Fibroblast of skin of abdomen (primary cell): ENCODE data around the gene DYRK4. TPM values are rescaled to one million over a fixed set of nuclear protein-coding genes. Genes with fewer than 3 reads are reported as not detected.
A peak's percentile ranks its signal among the peaks of the same experiment; 100 is the strongest.
"Not testable (repeated sequence)": the region's sequence is repeated elsewhere in the genome, so short reads cannot be mapped to it uniquely, and the experiment has no call there.

Source experiments
- DNase-seq: peaks from one replicate; pipeline ENCODE4 v3.0.0-alpha.2; 2013
- polyA plus RNA-seq, 2 experiments: library from polyadenylated mRNA; unstranded; fragments of 120-200 nt; gene quantifications; one replicate each; pipeline ENCODE4 v1.2.1, GENCODE V29; 2013; ENCODE audit not compliant: insufficient read length in 2 of 2

DYRK4 gene
- 52.0 TPM for polyA plus RNA-seq (2013, experiment 1 of 2; ENCODE audit: insufficient read length)
- 51.2 TPM for polyA plus RNA-seq (2013, experiment 2 of 2; ENCODE audit: insufficient read length)

DNA sequence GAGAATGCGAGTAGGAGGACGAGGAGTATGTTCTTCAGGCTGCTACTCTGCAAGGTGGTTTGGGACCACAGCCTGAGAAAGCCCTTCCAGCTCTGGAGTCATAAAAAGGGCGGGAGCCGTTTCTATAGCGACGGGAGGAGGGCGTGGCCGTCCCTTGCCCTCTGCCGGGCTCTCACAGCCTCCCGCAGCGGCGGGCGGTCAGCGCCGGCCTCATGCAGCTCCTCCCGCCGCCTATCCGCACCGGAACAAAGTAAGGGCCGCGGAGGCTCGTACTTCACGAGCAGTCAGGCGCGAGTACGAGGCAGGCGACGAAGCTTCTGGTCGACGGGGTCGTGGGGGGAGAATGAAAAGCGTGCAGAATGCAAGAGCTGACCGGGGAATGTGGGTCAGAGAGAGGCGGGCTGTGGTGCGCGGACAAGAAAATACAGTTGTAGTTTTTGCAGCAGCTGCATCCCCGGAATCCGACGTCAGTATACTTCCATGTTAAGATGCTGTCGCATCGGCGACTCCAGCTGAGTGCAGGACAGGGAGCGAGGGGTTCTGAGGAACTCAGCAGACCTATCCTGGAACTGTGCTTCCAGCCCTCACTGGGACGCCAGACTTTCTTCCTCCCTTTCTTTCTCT is at the start of gene DYRK4:
Gene DYRK4, plus strand, starts transcription at position 175 of the 624 bp plus-strand sequence. Its CDS starts 38 bp downstream, at position 213.
- DNase-seq = peak; percentile 66

DNA sequence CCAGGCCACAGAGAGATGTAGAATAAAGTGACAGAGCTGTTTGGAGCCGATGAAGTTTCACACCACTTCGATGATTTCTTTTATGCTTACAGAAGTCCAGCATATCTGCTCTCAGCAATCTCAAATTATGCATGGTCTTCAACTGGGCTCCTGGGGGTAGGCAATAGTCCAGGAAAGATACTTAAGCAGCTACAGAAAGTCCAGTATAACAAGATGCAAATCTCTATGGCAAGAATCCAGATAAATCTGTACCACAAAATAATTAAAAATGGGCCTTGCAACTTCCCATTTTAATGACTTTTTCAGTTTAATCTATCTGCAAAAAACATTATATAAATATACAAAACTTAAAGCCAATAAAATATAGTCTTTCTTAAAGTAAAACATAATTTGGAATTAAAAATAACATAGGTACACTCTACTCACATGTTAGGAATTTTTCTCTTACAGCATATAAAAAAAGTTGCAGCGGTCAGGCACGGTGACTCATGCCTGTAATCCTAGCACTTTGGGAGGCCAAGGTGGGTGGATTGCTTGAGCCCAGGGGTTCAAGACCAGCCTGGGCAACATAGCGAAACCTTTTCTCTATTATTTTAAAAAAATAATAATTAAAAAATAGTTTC is 43.8 kb upstream of the DYRK4 start:
- peak; percentile 68 for DNase-seq

GRCh38 chr12:4523443-4523842 is 38.6 kb upstream of the DYRK4 start:
- not testable (repeated sequence) for DNase-seq

GRCh38 chr12:4526923-4527546 is 35.0 kb upstream of the DYRK4 start:
- DNase-seq = no peak

- DNase-seq = no peak
Observed at GRCh38 chr12:4530160-4530559, 31.8 kb upstream of the DYRK4 start.

- no peak for DNase-seq
Observed at GRCh38 chr12:4530982-4531586, 30.9 kb upstream of the DYRK4 start.

DNA sequence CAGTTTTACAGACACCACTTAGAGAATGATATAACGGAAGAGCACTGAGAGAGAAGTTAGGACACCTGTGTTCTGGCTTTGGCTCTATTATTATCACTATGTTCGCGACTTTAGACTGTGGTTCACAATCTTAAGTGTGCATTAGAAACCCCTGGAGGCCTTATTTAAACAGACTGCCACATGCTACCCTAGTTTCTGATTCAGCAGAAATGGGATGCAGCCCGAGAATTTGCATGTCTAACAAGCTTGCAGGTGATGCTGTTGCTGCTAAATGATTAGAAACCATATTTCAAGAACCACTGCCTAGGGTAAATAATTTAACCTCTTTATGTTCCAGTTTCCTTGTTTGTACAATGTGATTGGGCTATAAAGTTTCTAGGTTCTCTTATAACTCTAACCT is 26.9 kb upstream of the DYRK4 start:
- DNase-seq = no peak

DNA sequence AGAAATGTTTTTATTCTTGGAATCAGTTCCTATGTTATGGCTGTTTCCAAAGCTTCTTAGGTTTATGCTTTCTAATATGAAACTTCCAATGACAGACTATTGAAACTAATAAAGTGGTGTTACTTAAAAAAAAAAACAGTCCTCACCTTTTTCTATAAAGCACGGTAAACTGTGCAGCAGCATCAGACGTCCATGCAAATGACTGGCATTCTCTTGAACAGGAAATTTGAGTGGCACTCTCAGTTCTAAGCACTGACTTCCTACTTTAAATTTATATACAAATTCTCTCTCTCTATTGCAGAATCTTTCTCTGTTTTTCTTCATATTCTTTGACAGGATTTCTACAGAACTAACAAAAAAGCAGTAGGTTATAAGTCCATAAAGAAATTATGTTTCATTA is 26.1 kb upstream of the DYRK4 start:
- DNase-seq = no peak

DNA sequence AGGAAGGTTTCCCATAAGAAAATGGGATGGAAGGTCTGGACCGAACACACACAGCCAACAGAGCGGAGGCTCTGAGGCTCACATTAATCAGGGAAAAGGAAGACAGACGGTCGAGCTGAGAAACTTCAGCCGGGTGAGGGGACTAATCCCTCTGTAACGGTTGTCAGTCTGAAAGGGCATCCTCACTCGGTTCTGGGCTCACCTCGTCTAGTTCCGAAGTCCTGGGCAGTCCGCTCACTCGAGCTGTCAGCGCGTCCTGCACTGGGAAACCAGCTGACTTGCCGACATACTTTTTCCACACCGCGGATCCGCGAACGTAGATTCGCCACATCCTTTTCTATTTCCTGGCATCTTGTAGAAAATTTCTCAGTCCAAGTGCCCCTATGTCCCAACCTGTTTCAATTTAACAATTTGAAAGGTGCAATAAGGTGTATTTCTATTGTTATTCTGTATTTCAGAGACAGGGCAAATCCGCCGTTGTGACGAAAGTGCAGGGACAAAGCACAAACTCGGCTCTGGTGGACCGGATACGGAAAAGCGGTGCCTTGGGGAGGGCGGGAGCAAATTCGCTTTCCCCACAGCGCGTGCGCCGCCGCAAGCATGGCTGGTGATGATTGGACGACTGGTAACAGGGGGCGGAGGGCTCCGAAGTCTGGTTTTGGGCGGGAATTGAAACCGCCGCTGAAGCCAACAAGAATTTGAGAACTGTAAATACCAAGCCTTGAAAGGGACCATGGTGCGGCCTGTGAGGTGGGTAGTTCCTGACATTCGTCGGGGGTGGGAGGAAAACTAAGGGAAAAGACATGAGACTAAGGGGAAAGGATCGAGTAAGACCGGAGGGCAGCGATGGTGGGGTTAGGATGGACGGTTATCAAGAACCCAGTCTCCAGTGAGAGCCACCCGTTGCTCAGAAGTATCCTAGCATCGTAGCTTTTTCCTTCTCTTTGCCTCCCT is 23.5 kb upstream of the DYRK4 start, which contains the start of gene RAD51AP1:
Gene RAD51AP1, plus strand, starts transcription at position 684 of the 954 bp plus-strand sequence. Its CDS starts 50 bp downstream, at position 734.
- peak; percentile 97 for DNase-seq

DNA sequence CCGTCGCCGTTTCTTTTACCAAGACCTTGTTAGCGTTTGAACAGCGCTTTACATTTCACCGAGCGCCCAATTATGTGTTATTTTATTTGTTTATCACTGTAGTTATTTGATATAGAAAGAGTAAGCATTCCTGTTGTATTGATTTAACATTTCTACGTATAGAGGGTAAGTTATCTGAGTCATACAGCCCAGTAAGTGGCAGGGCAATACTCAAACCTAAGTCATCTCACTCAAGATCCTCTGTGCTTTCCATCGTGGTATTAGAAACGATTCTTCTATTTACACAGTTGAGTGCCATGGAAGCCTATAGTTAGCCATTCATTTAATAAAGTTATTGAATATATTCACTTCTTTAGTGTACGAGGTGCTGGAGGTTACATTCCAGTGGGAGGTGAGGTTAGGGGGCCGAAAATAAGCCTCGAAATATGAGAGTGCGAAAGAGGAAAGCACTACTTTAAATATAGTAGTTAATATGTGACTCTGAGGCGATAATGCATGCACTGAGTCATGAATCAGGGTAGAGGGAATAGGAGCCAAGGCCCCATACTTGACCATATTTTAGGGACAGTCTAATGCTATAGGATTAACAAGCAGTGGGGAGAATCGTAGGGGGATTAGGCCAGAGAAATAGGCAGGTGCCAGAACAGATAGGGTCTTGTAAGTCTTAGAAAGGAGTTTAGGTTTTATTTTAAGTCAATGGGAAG is 22.7 kb upstream of the DYRK4 start:
- DNase-seq = no peak

GRCh38 chr12:4540170-4540569 is 21.8 kb upstream of the DYRK4 start:
- no peak for DNase-seq

DNA sequence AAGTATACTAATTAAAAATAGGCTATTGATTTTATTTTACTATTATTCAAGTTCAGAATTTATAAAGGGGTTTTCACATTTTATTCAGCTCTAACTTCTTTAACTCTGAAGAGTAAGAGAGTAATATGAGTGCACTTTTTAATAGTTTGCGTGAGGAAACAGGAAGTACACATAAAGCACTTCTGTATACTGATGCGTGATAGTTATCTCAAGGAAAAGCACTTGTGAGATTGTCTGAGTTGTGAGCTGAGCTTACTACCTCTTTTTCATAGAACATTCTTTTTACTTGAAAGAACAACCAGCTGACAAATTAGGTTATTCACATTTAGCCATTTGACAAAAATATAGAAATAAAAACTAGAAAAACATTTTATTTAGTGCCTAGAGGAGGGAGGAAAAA is 21.4 kb upstream of the DYRK4 start:
- DNase-seq = no peak

GRCh38 chr12:4545195-4545594 is 16.8 kb upstream of the DYRK4 start:
- no peak for DNase-seq

- no peak for DNase-seq
Observed at GRCh38 chr12:4552191-4552590, 9.8 kb upstream of the DYRK4 start.

DNA sequence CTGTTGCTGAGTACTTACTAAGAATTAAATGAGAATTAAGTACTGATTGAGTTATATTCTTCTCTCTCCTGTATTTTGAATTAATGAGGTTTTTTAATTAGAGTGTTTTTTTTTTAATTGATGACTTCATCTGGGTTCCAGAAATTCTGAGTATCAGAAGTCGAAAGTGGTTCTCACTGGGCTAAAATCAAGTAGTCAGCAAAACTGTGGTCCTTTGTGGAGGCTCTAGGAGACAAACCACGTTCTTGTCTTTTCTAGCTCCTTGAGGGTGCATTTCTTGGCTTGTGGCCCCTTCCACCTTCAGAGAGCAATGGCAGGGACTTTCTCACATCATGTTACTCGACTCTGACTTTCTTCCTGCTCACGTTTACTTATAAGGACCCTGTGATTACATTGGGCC is 8.1 kb upstream of the DYRK4 start:
- no peak for DNase-seq

DNA sequence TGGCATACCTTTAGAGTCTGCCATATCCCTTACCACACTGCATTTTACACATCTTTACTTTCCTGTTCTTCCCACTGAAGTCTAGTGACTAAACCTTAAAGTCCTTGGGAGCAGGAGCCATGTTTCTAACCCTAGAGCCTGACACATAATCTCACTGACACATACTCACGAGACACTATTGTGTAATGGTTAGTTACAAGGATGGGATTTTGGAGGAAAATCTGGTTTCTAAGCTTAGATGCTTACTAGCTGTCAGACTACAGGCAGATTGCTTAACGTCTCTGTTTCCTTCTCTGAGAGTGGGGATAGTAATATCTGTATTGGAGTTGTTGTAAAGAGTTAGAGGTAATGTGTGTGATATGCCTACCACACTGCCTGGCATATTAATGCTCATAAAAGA is 6.2 kb upstream of the DYRK4 start:
- DNase-seq = no peak

- no peak for DNase-seq
Observed at GRCh38 chr12:4556735-4557530, 5.1 kb upstream of the DYRK4 start.

DNA sequence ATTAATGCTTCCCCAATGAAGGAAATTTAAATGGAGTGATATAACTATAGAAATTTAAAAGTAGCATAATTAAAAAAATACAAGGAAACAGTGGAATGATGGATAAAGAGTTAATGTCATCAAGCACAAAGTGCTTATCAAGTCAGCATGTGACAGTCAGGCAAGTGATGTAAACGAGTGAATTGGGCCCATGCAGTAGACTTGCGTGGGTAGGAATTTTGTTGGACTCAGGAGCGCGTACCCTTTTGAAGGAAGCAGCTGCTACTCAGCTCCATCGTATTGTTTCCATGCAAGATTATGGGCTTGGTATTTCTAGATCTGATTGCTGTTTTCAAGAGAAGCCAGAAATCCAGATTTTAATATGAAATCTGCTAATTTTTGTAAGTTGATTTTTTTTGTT is 4.4 kb upstream of the DYRK4 start:
- no peak for DNase-seq

DNA sequence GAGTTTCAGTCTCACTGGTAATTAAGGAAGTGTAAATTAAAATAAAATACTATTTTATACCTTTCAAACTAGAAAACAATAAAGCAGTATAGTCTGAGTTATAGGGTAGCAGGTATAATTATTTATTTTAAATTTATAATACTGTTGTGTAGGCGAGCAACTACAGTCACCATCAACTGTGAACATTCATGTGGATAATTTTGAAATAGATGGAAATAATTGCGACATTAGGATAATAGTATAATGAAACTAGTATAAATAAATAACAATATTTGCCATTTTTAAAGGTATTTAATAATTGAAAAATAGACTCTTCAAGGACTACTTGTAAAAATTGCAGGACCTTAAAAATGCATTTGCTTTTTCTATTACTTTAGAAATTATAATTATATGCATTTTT is 3.8 kb upstream of the DYRK4 start:
- no peak for DNase-seq

DNA sequence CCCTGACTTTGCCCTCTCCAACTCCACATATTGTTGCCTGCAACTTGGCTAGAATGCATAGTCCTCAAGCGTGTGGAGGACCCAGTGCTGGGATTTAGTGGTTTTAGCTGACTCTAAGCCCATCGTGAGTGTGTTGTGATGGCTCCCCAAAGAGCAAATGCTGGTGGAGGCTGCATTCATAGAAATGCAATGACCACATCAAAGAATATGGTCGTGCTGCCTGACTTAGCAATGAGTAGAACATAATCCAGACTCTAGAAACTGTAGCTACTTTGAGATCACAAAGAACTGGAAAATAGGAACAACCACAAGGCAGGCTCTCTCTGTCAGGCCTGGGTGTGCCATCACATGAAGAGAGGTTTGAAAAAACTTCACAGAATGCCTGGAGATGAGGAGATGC is 1.3 kb downstream of the DYRK4 start:
- DNase-seq = no peak

GRCh38 chr12:4564818-4565217 is 2.8 kb downstream of the DYRK4 start:
- DNase-seq = no peak
